Esophagus (tissue), 2 donors: Measurements from ENCODE around the gene SNX20. TPM values are rescaled to one million over a fixed set of nuclear protein-coding genes. Genes with fewer than 3 reads are reported as not detected.

Experiments used
- H3K27ac ChIP-seq, 2 donors: one replicate each; pipeline ENCODE4 v1.5.1; 2013; ENCODE audit warnings: low read depth in 2 of 2, mild to moderate bottlenecking in 2 of 2, inconsistent platforms in 1 of 2, low read length in 1 of 2, moderate library complexity in 1 of 2
- H3K27me3 ChIP-seq, 2 donors: one replicate each; pipeline ENCODE4 v1.6.1; 2013; ENCODE audit warnings: low read length in 2 of 2, control low read depth in 1 of 2, mild to moderate bottlenecking in 1 of 2; ENCODE audit not compliant: insufficient read depth in 2 of 2, control insufficient read depth in 1 of 2
- H3K36me3 ChIP-seq, 2 donors: one replicate each; pipeline ENCODE4 v1.6.1; 2013; ENCODE audit warnings: low read length in 1 of 2; ENCODE audit not compliant: control insufficient read depth in 2 of 2, insufficient read depth in 2 of 2
- H3K4me1 ChIP-seq, 2 donors: one replicate each; pipeline ENCODE4 v1.6.1; 2013; ENCODE audit warnings: low read length in 1 of 2; ENCODE audit not compliant: control insufficient read depth in 2 of 2, insufficient read depth in 2 of 2
- H3K4me3 ChIP-seq, 2 donors: one replicate each; pipeline ENCODE4 v1.5.1; 2013; ENCODE audit warnings: low read length in 2 of 2, mild to moderate bottlenecking in 2 of 2, low read depth in 1 of 2, moderate library complexity in 1 of 2
- H3K9me3 ChIP-seq, 2 donors: one replicate each; pipeline ENCODE4 v1.6.1; 2013; ENCODE audit warnings: mild to moderate bottlenecking in 2 of 2, low read depth in 1 of 2, low read length in 1 of 2, moderate library complexity in 1 of 2; ENCODE audit not compliant: control insufficient read depth in 2 of 2, insufficient read depth in 1 of 2
- WGBS, 2 donors: extraction: QIAGEN DNeasy Blood & Tissue Kit; methylation state at CpG; one replicate each; pipeline ENCODE4 v1.1.7; 2013; 5-methylcytosine and 5-hydroxymethylcytosine counted together
- polyA plus RNA-seq, 2 donors: library from polyadenylated mRNA; stranded (reverse); fragments of 200-250 nt; gene quantifications; one replicate each; pipeline ENCODE4 v1.2.3, GENCODE V29; 2013
- donor health status: healthy with polysubstance abuse.
- donor health status: Bipolar disorder and iron deficiency.

SNX20 gene
- polyA plus RNA-seq, 2 donors = 0.43 to 0.75 TPM

DNA sequence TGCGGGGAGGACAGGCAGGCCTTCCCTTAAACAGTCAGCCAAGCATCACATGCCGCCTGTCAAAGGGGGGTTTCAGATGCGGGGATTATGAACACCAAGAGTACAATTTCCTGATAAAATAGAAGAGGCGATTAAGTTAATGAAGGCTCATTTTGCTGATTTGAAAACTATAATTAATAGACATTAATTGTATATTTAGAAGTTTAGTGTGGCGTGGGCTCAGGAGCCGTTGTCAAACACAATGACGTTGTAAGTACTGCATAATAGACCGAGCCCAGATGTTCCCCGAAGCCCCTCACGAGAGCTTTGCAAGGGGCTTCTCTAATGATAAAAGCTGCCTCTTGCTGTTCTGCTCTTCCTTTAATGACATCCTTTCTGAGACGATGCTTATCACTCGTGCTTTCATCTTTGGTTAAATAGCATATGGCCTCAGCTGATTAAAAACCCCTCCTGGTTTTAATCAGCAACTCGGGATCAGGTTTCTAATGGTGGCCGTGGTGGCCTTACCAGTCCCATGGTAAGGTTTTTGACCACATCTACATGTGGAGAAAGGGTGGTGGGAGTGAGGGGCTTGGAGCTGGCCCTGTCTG lies 28.2 kb downstream of the SNX20 start:
- no peaks in the 10 kb centered on the region for H3K36me3 ChIP-seq
- WGBS, 2 donors = 69 to 80% methylated on average over 14 of the region's 14 CpGs
- H3K4me3 ChIP-seq = no peak overlapping the region
- H3K27me3 ChIP-seq = no peaks in the 10 kb centered on the region
- H3K9me3 ChIP-seq = no peaks in the 10 kb centered on the region
- H3K4me1 ChIP-seq = no peaks in the 10 kb centered on the region
- H3K27ac ChIP-seq = no peak overlapping the region

DNA sequence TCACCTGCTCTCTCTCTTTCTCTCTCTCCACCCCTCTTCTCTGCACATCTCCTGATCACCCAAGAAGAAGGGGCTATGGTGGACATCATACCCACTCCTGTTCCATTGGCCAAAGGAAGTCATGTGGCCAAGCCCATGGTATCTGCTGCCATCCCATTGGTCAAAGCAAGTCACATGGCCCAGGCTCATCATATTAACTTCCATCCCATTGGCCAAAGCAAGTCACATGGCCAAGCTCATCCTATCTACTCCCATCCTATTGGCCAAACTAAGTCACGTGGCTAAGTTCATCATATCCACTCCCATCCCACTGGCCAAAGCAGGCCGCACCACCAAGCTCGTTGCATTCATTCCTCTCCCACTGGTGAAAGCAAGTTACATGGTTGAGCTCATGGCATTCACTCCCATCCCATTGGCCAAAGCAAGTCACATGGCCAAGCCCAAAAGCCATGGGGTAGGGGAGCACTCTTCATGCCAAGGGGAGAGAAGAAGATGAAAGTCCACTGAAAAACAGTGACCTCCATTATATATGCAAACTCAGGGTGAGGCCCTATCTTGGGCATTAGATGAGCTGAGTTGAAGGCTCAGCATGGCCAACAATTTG lies 29.2 kb downstream of the SNX20 start:
- H3K4me3 ChIP-seq = no peak overlapping the region
- no peaks in the 10 kb centered on the region for H3K4me1 ChIP-seq
- H3K27ac ChIP-seq = no peak overlapping the region
- H3K27me3 ChIP-seq = no peaks in the 10 kb centered on the region
- no peaks in the 10 kb centered on the region for H3K9me3 ChIP-seq
- no peaks in the 10 kb centered on the region for H3K36me3 ChIP-seq
- WGBS, 2 donors = 95 to 100% methylated on average over 3 of the region's 3 CpGs

DNA sequence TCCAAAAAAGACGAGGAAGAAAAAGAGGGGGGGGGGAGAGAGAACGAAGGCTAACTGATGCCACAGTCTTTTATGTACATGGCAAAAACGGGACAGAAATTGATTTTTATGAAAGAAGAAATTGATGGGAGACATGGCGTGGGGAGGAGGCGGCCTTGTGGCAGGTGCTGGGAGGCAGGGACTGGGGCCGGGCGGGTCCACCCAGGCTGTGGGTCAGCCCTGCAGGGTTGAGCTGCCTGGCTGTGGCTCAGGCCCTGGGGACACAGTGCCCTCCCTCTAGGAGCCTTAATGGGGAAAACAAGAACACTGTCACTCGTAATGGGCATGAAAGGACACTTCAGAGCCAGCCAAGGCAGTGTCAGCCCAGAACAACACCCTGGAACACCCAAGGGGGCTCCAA lies 34.8 kb downstream of the SNX20 start:
- no peak overlapping the region for H3K4me3 ChIP-seq
- H3K9me3 ChIP-seq = no peaks in the 10 kb centered on the region
- H3K36me3 ChIP-seq = no peaks in the 10 kb centered on the region
- no peak overlapping the region for H3K27ac ChIP-seq
- no peaks in the 10 kb centered on the region for H3K27me3 ChIP-seq
- 77% methylated on average over 8 of the region's 8 CpGs for WGBS, 2 donors
- H3K4me1 ChIP-seq = peaks cover 0 to 9% of the 10 kb centered on the region in 2 donors

- Histone ChIP-seq H3K9me3 (no peaks in the 10 kb centered on the region), H3K4me3 (no peak overlapping the region), H3K27me3 (no peaks in the 10 kb centered on the region), H3K4me1 (peaks cover 0 to 9% of the 10 kb centered on the region in 2 donors), H3K27ac (no peak overlapping the region), H3K36me3 (no peaks in the 10 kb centered on the region)
- WGBS, 2 donors = 73 to 80% methylated on average over 20 of the region's 20 CpGs
Measured at GRCh38 chr16:50645563-50646220, 35.4 kb downstream of the SNX20 start.

DNA sequence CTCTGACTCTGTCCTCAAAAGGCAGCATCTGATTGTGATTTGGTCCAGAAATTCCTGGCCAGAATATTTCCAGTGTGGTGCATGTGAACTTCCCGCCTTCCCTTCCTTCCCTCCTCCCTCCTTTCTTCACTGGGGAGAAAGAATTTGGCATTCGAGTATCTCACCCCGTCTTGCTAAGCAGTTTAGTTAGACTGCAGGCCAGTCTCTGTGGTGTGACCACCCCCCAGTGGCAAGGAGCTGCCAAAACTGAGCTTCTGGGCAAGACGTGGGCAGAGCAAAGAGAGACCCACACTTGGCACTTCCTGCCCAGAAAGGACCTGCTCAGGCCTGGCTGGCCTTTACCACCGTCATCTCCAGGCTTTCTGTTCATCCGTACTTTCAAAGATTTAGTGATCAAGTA lies 36.4 kb downstream of the SNX20 start:
- Histone ChIP-seq H3K27ac (no peak overlapping the region), H3K4me1 (peaks cover 0 to 9% of the 10 kb centered on the region in 2 donors), H3K4me3 (no peak overlapping the region), H3K27me3 (no peaks in the 10 kb centered on the region), H3K36me3 (no peaks in the 10 kb centered on the region), H3K9me3 (no peaks in the 10 kb centered on the region)
- WGBS, 2 donors = 39 to 46% methylated on average over 6 of the region's 6 CpGs

- 85 to 88% methylated on average over 5 of the region's 5 CpGs for WGBS, 2 donors
- H3K27me3 ChIP-seq = no peaks in the 10 kb centered on the region
- no peak overlapping the region for H3K4me3 ChIP-seq
- H3K36me3 ChIP-seq = no peaks in the 10 kb centered on the region
- H3K9me3 ChIP-seq = no peaks in the 10 kb centered on the region
- H3K27ac ChIP-seq = no peak overlapping the region
- peaks cover 0 to 9% of the 10 kb centered on the region in 2 donors for H3K4me1 ChIP-seq
Measured at GRCh38 chr16:50644245-50644644, 36.9 kb downstream of the SNX20 start.

- no peak overlapping the region for H3K27ac ChIP-seq
- no peaks in the 10 kb centered on the region for H3K36me3 ChIP-seq
- H3K27me3 ChIP-seq = no peaks in the 10 kb centered on the region
- peaks cover 0 to 9% of the 10 kb centered on the region in 2 donors for H3K4me1 ChIP-seq
- H3K4me3 ChIP-seq = no peak overlapping the region
- H3K9me3 ChIP-seq = no peaks in the 10 kb centered on the region
- 71 to 79% methylated on average over 4 of the region's 4 CpGs for WGBS, 2 donors
Measured at GRCh38 chr16:50643192-50643591, 37.9 kb downstream of the SNX20 start.

- no peak overlapping the region for H3K4me3 ChIP-seq
- no peaks in the 10 kb centered on the region for H3K9me3 ChIP-seq
- no peaks in the 10 kb centered on the region for H3K36me3 ChIP-seq
- 91 to 93% methylated on average over 5 of the region's 5 CpGs for WGBS, 2 donors
- H3K4me1 ChIP-seq = peaks cover 0 to 9% of the 10 kb centered on the region in 2 donors
- no peak overlapping the region for H3K27ac ChIP-seq
- H3K27me3 ChIP-seq = no peaks in the 10 kb centered on the region
Measured at GRCh38 chr16:50642349-50642748, 38.8 kb downstream of the SNX20 start.

DNA sequence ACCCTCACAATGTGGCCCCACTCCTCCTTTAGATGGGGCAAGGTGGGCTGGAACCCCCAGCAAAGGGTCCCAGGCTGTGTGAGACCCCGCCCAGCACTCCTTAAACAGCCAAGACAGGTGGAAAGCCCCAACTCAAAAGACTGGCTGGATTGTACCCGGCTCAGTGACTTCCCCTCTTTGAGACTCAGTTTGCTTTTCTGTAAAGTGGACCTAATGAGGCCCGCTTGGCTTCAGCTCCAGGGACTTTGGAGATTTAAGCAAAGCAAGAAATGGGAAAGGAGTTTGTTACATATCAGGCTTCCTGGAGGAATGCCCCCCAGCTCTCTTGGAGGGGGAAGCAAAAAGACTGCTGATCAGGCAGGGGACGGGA lies 39.3 kb downstream of the SNX20 start:
- H3K9me3 ChIP-seq = no peaks in the 10 kb centered on the region
- 93 to 95% methylated on average over 4 of the region's 4 CpGs for WGBS, 2 donors
- no peaks in the 10 kb centered on the region for H3K27me3 ChIP-seq
- H3K36me3 ChIP-seq = no peaks in the 10 kb centered on the region
- no peak overlapping the region for H3K27ac ChIP-seq
- H3K4me1 ChIP-seq = peaks cover 0 to 9% of the 10 kb centered on the region in 2 donors
- H3K4me3 ChIP-seq = no peak overlapping the region
